Measurements from ENCODE around the gene ANK3. TPM values are rescaled to one million over a fixed set of nuclear protein-coding genes. Genes with fewer than 3 reads are reported as not detected.
A peak's percentile ranks its signal among the peaks of the same experiment; 100 is the strongest.

The ANK3 gene
- total RNA-seq, 1 experiment from 2014 or later: 29.8 TPM

DNA sequence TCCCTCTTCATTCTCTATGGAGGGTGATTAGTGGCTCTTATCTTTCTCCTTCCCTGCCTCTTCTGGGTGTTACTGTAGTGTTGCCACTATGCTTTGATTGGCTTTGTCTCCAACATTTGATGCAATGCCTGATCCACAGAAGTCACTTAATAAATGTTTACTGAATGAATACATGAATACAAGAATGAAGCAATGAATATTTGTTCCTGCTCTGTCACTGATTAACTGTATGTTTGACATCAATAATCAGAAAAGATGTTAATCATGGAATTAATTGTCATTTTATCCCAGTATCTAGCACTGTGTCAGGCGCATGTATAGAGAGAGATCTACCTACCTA is 4.3 kb downstream of the ANK3 start:
- CTCF ChIA-PET: interaction anchor here (0.6 to 2.0 kb wide), 4 partner anchors 11 to 313 kb away, joined by 3 to 4 read pairs (median 3); no protein-coding TSS in a partner anchor
- H3K4me1 Mint-ChIP-seq (ENCODE audit: low read depth, unreplicated experiment): peaks cover 40% of the 10 kb centered on the region
- BruUV-seq (replicated peaks): no TSS peak

DNA sequence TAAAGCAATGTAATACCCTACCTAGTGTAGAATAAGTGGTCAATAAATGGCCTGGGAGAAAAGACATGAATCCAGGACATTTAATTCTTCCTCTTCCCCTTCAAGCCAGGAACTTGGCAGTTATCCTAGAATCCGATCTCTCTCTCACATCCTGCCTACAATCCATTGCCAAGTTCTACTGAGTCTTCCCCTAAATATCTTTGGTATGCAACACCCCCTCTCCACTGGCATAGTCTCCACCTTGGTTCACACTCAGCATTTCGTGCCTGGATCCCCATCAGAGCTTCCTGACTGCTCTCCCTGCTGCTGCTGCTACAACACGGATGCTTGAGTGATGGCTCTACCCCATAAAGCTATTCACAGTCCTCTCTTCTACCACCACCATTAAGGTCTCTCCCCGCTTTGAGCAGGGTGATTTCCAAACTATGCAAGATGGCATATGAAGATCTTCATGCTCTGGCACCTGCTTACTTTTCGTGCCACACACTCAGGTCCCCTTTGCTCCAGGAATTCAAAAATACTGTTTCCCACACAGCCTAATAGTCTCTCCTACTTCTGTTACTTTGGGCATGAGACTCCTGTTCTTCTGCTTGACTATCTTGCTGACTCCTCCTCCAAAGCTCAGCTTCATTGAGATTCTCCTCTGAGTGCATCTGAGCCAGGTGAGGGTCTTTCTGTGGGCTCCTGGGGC is 4.8 kb downstream of the ANK3 start:
- Mint-ChIP-seq H3K36me3 (ENCODE audit: insufficient read depth, unreplicated experiment) (peaks cover 4% of the 10 kb centered on the region), H3K27me3 (ENCODE audit: unreplicated experiment) (no peaks in the 10 kb centered on the region), H3K9me3 (ENCODE audit: low read depth, unreplicated experiment) (no peaks in the 10 kb centered on the region), H3K4me1 (ENCODE audit: low read depth, unreplicated experiment) (peaks cover 40% of the 10 kb centered on the region), H3K27ac (ENCODE audit: unreplicated experiment) (peak overlapping the region; percentile 53), H3K4me3 (ENCODE audit: low read depth, unreplicated experiment) (peak overlapping the region; percentile 12)
- intact Hi-C loops (cut with micrococcal nuclease; ENCODE audit: unreplicated experiment): no loop called here
- BruUV-seq (replicated peaks): no TSS peak
- peak; percentile 56 for DNase-seq
- CTCF ChIA-PET: interaction anchor here (0.6 to 2.0 kb wide), 5 partner anchors 12 to 312 kb away, joined by 3 to 4 read pairs (median 3); no protein-coding TSS in a partner anchor
- TF ChIP-seq, protein P1, sequence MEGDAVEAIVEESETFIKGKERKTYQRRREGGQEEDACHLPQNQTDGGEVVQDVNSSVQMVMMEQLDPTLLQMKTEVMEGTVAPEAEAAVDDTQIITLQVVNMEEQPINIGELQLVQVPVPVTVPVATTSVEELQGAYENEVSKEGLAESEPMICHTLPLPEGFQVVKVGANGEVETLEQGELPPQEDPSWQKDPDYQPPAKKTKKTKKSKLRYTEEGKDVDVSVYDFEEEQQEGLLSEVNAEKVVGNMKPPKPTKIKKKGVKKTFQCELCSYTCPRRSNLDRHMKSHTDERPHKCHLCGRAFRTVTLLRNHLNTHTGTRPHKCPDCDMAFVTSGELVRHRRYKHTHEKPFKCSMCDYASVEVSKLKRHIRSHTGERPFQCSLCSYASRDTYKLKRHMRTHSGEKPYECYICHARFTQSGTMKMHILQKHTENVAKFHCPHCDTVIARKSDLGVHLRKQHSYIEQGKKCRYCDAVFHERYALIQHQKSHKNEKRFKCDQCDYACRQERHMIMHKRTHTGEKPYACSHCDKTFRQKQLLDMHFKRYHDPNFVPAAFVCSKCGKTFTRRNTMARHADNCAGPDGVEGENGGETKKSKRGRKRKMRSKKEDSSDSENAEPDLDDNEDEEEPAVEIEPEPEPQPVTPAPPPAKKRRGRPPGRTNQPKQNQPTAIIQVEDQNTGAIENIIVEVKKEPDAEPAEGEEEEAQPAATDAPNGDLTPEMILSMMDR (IDR thresholded peaks at IDR 0.05; ENCODE audit: unreplicated experiment): no peak

More for the DNA sequence above, 4.3 kb downstream of the ANK3 start:
- intact Hi-C loops (cut with micrococcal nuclease; ENCODE audit: unreplicated experiment): no loop called here
- H3K36me3 Mint-ChIP-seq (ENCODE audit: insufficient read depth, unreplicated experiment): peaks cover 4% of the 10 kb centered on the region
- peak overlapping the region; percentile 53 for H3K27ac Mint-ChIP-seq (ENCODE audit: unreplicated experiment)
- peak overlapping the region; percentile 12 for H3K4me3 Mint-ChIP-seq (ENCODE audit: low read depth, unreplicated experiment)
- no peak for DNase-seq
- H3K27me3 Mint-ChIP-seq (ENCODE audit: unreplicated experiment): no peaks in the 10 kb centered on the region
- TF ChIP-seq, protein P1 (IDR thresholded peaks at IDR 0.05; ENCODE audit: unreplicated experiment): no peak
- H3K9me3 Mint-ChIP-seq (ENCODE audit: low read depth, unreplicated experiment): no peaks in the 10 kb centered on the region

DNA sequence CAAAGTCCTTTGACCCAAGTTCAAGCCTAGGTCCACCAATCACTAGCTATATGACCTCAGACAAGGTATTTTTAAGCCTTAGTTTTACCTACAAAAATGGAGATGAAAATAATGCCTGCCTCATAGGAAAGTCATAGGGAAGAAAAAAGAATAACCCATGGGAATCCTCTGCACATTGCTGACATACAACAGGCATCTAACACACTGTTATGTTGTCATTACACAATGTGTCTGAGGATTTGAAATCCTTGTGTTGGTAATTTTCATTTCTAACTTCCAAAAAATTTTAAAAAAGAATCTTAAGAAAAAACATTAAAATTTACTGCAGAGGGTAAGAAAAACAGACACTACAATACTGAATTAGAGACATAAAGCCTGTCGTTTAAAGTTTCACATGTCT is 5.7 kb downstream of the ANK3 start:
- Mint-ChIP-seq H3K36me3 (ENCODE audit: insufficient read depth, unreplicated experiment) (peaks cover 4% of the 10 kb centered on the region), H3K9me3 (ENCODE audit: low read depth, unreplicated experiment) (no peaks in the 10 kb centered on the region), H3K27ac (ENCODE audit: unreplicated experiment) (no peak overlapping the region), H3K4me3 (ENCODE audit: low read depth, unreplicated experiment) (no peak overlapping the region), H3K4me1 (ENCODE audit: low read depth, unreplicated experiment) (peaks cover 33% of the 10 kb centered on the region), H3K27me3 (ENCODE audit: unreplicated experiment) (no peaks in the 10 kb centered on the region)
- CTCF ChIA-PET: interaction anchor here (1.1 to 2.0 kb wide), 2 partner anchors 101 to 145 kb away, joined by 3 to 4 read pairs; no protein-coding TSS in a partner anchor
- no TSS peak for BruUV-seq (replicated peaks)
- TF ChIP-seq, protein P1 (IDR thresholded peaks at IDR 0.05; ENCODE audit: unreplicated experiment): no peak
- intact Hi-C loops (cut with micrococcal nuclease; ENCODE audit: unreplicated experiment): no loop called here
- DNase-seq: no peak

DNA sequence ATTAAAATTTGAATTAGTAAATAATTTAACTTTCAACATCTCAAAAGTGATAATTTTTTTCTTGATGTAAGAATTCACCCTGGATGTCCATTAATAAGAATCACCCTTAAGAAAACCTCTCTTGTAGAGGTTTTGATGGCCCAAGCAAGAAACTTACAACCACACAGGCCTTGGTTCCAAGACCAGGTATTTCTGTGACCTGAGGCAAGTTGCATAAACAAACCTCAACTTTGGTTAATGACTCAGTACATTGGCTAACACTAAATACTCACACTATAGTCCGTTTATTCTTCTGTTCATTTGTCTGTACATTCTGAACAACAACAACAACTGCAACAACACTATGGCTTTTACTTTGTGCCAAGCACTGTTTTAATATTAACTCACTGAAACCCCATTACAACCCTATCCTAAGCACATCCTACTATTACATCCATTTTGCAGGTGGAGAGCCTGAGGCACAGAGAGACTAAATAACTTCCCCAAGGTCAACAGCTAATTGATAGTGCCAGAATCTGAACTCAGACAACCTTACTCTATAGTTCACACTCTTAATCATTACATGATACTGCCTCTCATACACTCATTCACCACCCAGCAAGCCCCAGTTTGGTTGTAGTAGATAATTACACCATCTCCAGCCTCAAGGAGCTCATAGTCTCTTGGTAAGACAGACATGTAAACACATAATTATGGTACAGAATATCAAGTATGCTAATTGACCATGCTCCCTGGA is 6.6 kb downstream of the ANK3 start:
- BruUV-seq (replicated peaks): no TSS peak
- intact Hi-C loops (cut with micrococcal nuclease; ENCODE audit: unreplicated experiment): no loop called here
- peaks cover 30% of the 10 kb centered on the region for H3K4me1 Mint-ChIP-seq (ENCODE audit: low read depth, unreplicated experiment)
- no peak overlapping the region for H3K4me3 Mint-ChIP-seq (ENCODE audit: low read depth, unreplicated experiment)
- CTCF ChIA-PET: interaction anchor here (2.0 kb wide), 1 partner anchor 145 kb away, joined by 4 read pairs; no protein-coding TSS in a partner anchor
- TF ChIP-seq, protein P1 (IDR thresholded peaks at IDR 0.05; ENCODE audit: unreplicated experiment): no peak
- no peaks in the 10 kb centered on the region for H3K27me3 Mint-ChIP-seq (ENCODE audit: unreplicated experiment)
- H3K9me3 Mint-ChIP-seq (ENCODE audit: low read depth, unreplicated experiment): no peaks in the 10 kb centered on the region
- H3K27ac Mint-ChIP-seq (ENCODE audit: unreplicated experiment): peak overlapping the region; percentile 53
- peaks cover 4% of the 10 kb centered on the region for H3K36me3 Mint-ChIP-seq (ENCODE audit: insufficient read depth, unreplicated experiment)
- DNase-seq: peak; percentile 12
